OCI-LY7 (cell line): ENCODE data around the gene TTLL9. TPM values are rescaled to one million over a fixed set of nuclear protein-coding genes. Genes with fewer than 3 reads are reported as not detected.

Source experiments
- BruUV-seq: library from RNA; stranded (reverse); fragments of 400-500 nt; replicated peaks from 2 replicates; lab custom pipeline; 2021; lab: Mats Ljungman, UMichigan
- CTCF ChIA-PET: fragments of 300-600 bp; sonication (Branson Sonifier 250); formaldehyde crosslinking; loops from one replicate; lab custom pipeline; 2022; ENCODE audit warnings: antibody characterized with exemption; ENCODE audit not compliant: unreplicated experiment; lab: Charles Lee
- POLR2A ChIA-PET: fragments of 300-600 bp; sonication (Branson Sonifier 250); formaldehyde crosslinking; loops from one replicate; lab custom pipeline; 2022; ENCODE audit warnings: antibody characterized with exemption; lab: Charles Lee
- DNase-seq: peaks from one replicate; pipeline ENCODE4 v3.0.0-alpha.2; 2015; ENCODE audit warnings: low spot score
- H2AFZ ChIP-seq: fragments of 200-600 bp; sonication (generic), shearing (Covaris generic); 2 replicates; pipeline ENCODE4 v1.6.1; 2014; ENCODE audit warnings: mild to moderate bottlenecking, antibody characterized with exemption, low read length, moderate library complexity
- H3K27ac ChIP-seq: fragments of 200-600 bp; sonication (generic); 2 replicates; pipeline ENCODE4 v1.5.1; 2014; ENCODE audit warnings: mixed run types, low read depth, mild to moderate bottlenecking, moderate library complexity, low read length, inconsistent platforms; ENCODE audit not compliant: poor library complexity, severe bottlenecking
- H3K36me3 ChIP-seq: fragments of 200-600 bp; sonication (generic); 2 replicates; pipeline ENCODE4 v1.6.1; 2014; ENCODE audit warnings: mild to moderate bottlenecking, antibody characterized with exemption, low read length, moderate library complexity, mixed read lengths; ENCODE audit not compliant: insufficient read depth
- H3K4me1 ChIP-seq: fragments of 200-600 bp; sonication (generic); 2 replicates; pipeline ENCODE4 v1.5.1; 2014; ENCODE audit warnings: mild to moderate bottlenecking, low read length; ENCODE audit not compliant: insufficient read depth, poor library complexity, severe bottlenecking
- H3K4me2 ChIP-seq: fragments of 200-600 bp; sonication (generic); 2 replicates; pipeline ENCODE4 v1.6.1; 2014; ENCODE audit warnings: mild to moderate bottlenecking, low read length
- H3K4me3 ChIP-seq: fragments of 200-600 bp; sonication (generic); 2 replicates; pipeline ENCODE4 v1.5.1; 2014; ENCODE audit warnings: mild to moderate bottlenecking, low read depth, low read length; ENCODE audit not compliant: poor library complexity, severe bottlenecking
- H3K79me2 ChIP-seq: fragments of 200-600 bp; sonication (generic); 2 replicates; pipeline ENCODE4 v1.6.1; 2016; ENCODE audit warnings: low read depth, mild to moderate bottlenecking, low read length, moderate library complexity, mixed read lengths; ENCODE audit not compliant: insufficient read depth
- H3K9me2 ChIP-seq: fragments of 200-600 bp; sonication (generic); 2 replicates; pipeline ENCODE4 v1.6.1; 2016; ENCODE audit warnings: mild to moderate bottlenecking, low read length, mixed read lengths; ENCODE audit not compliant: insufficient read depth
- H3K9me3 ChIP-seq: fragments of 200-600 bp; sonication (generic); 2 replicates; pipeline ENCODE4 v1.6.1; 2014; ENCODE audit warnings: mild to moderate bottlenecking, mixed run types, low read length, mixed read lengths
- H4K20me1 ChIP-seq: fragments of 200-600 bp; sonication (generic); 2 replicates; pipeline ENCODE4 v1.6.1; 2014; ENCODE audit warnings: mild to moderate bottlenecking, antibody characterized with exemption, low read length, moderate library complexity, mixed read lengths; ENCODE audit not compliant: insufficient read depth
- EZH2phosphoT487 ChIP-seq: fragments of 200-600 bp; sonication (generic); IDR thresholded peaks from 2 replicates; pipeline ENCODE4 v1.6.1; 2018; ENCODE audit warnings: low read depth, borderline replicate concordance, mild to moderate bottlenecking, mixed run types, antibody characterized with exemption, low read length, moderate library complexity, mixed read lengths
- intact Hi-C: fragments of 100-400 bp; cut with micrococcal nuclease; formaldehyde crosslinking; loops from one replicate; pipeline ENCODE4 v1.10.0; 2022; ENCODE audit not compliant: unreplicated experiment
- total RNA-seq, 2 experiments: library from RNA; depleted of rRNA in 1 of 2; stranded (reverse); fragments of >200 nt in 1 of 2; shearing (Covaris generic) in 1 of 2; gene quantifications; 2 replicates each; pipeline ENCODE4 v1.2.3, GENCODE V29; 2014 to 2022
- TF ChIP-seq, protein P1 (sequence below): fragments of 200-600 bp; sonication (generic); conservative IDR thresholded peaks from 2 replicates; pipeline ENCODE4 v1.5.1; 2014; ENCODE audit warnings: mild to moderate bottlenecking, antibody characterized with exemption, low read length, moderate library complexity, mixed read lengths

TTLL9 gene
- total RNA-seq, 2 experiments from 2014 or later, result not detected

DNA sequence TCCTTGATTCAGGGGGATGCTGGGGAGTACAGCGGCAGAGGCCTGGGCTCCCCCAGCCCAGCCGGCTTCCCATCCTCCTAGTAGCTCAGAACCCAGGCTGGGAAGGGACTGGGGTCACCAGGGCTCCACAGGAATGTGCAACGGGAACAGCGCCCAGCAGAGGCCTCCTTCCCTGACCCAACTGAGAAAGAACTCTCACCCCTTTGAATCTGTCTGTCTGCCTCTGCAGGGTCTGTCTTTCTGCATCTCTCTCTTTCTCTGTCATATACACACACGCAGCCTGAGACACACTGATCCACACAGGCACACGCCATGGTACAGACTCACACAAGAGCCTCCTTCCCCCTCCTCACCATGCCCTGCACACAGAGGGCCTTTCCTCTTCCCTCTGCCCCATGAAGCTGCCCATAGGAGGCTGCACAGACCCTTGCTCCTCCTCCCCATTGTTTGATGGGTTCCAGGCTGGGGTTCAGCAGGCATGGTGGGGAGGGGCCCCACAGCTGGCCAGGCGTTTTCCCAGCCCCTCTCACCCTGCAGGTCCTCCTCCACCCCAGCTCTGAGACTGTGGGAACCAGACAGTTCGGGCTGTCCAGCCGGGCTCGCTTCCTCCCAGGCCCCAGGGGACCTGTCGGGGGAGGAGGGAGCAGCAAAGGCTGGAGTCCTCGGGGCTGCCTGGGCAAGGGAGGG lies 27.8 kb upstream of the TTLL9 start:
- no peaks in the 10 kb centered on the region for H3K9me2 ChIP-seq
- H3K36me3 ChIP-seq, result no peaks in the 10 kb centered on the region
- DNase-seq, result no peak
- H3K27ac ChIP-seq, result no peak overlapping the region
- H4K20me1 ChIP-seq, result no peaks in the 10 kb centered on the region
- CTCF ChIA-PET, result interaction anchor here (0.5 kb wide), 1 partner anchor 11 kb away, joined by 5 read pairs; no protein-coding TSS in a partner anchor
- intact Hi-C loops, result no loop called here
- peaks cover 13% of the 10 kb centered on the region for H3K4me1 ChIP-seq
- no peaks in the 10 kb centered on the region for H3K9me3 ChIP-seq
- no peak overlapping the region for H3K4me2 ChIP-seq
- H2AFZ ChIP-seq, result no peak overlapping the region
- H3K79me2 ChIP-seq, result no peaks in the 10 kb centered on the region
- no peak overlapping the region for H3K4me3 ChIP-seq
- no TSS peak for BruUV-seq
- TF ChIP-seq, protein P1, sequence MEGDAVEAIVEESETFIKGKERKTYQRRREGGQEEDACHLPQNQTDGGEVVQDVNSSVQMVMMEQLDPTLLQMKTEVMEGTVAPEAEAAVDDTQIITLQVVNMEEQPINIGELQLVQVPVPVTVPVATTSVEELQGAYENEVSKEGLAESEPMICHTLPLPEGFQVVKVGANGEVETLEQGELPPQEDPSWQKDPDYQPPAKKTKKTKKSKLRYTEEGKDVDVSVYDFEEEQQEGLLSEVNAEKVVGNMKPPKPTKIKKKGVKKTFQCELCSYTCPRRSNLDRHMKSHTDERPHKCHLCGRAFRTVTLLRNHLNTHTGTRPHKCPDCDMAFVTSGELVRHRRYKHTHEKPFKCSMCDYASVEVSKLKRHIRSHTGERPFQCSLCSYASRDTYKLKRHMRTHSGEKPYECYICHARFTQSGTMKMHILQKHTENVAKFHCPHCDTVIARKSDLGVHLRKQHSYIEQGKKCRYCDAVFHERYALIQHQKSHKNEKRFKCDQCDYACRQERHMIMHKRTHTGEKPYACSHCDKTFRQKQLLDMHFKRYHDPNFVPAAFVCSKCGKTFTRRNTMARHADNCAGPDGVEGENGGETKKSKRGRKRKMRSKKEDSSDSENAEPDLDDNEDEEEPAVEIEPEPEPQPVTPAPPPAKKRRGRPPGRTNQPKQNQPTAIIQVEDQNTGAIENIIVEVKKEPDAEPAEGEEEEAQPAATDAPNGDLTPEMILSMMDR, result no peak
- TF ChIP-seq EZH2phosphoT487, result no peak
- POLR2A ChIA-PET, result no interaction called here

DNA sequence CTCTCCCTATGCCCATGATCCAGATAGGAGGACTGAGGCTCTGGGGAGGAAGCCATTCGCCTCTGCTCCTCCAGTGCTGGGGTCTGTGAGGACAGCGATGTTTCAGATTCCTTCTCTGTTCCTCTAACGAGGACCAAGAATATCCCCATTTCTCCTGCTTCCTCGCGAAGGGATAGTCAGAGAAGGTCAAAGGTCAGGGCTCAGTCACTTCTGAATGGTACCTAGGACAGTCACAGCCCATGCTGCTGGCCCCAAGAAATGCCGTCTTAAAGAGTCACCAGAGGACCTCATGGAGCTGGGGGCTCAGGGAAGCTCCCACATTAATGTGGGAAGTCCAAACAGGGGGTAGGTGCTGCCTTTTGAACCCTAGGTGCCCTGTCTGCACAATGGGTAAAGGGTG lies 27.1 kb upstream of the TTLL9 start:
- H2AFZ ChIP-seq, result no peak overlapping the region
- peaks cover 13% of the 10 kb centered on the region for H3K4me1 ChIP-seq
- H3K4me3 ChIP-seq, result no peak overlapping the region
- BruUV-seq, result no TSS peak
- CTCF ChIA-PET, result interaction anchor here (0.5 kb wide), 1 partner anchor 10 kb away, joined by 5 read pairs; no protein-coding TSS in a partner anchor
- POLR2A ChIA-PET, result no interaction called here
- no peaks in the 10 kb centered on the region for H3K9me2 ChIP-seq
- no peaks in the 10 kb centered on the region for H3K79me2 ChIP-seq
- no peak for DNase-seq
- H3K27ac ChIP-seq, result no peak overlapping the region
- no peaks in the 10 kb centered on the region for H3K9me3 ChIP-seq
- H4K20me1 ChIP-seq, result no peaks in the 10 kb centered on the region
- intact Hi-C loops, result no loop called here
- H3K4me2 ChIP-seq, result no peak overlapping the region
- TF ChIP-seq EZH2phosphoT487, result no peak
- TF ChIP-seq, protein P1, result no peak
- H3K36me3 ChIP-seq, result no peaks in the 10 kb centered on the region

DNA sequence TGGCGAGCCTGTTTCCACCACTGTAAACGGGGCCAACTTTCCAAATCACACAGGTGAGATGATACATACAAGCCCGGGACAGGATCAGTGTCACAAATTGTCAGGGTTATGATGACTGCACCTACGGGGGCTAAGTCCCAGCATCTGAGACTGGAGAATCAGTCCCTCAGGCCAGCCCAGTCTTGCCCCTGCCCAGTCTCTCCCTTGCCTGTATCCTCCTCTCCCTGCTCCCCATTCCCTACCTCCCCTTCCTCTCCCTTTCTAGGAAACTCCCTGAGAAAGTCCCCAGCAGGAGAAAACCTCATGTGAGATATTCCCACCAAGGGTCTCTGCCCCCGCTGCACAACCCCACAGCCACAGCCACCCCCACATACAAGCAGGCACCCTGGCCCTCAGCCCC lies 26.6 kb upstream of the TTLL9 start:
- no peak overlapping the region for H2AFZ ChIP-seq
- H3K4me3 ChIP-seq, result no peak overlapping the region
- H3K27ac ChIP-seq, result no peak overlapping the region
- intact Hi-C loops, result no loop called here
- H3K4me1 ChIP-seq, result peaks cover 13% of the 10 kb centered on the region
- H3K9me3 ChIP-seq, result no peaks in the 10 kb centered on the region
- ChIA-PET POLR2A (no interaction called here), CTCF (no interaction called here)
- no peak for DNase-seq
- H3K36me3 ChIP-seq, result no peaks in the 10 kb centered on the region
- no peaks in the 10 kb centered on the region for H3K9me2 ChIP-seq
- H3K4me2 ChIP-seq, result no peak overlapping the region
- no peaks in the 10 kb centered on the region for H4K20me1 ChIP-seq
- no peaks in the 10 kb centered on the region for H3K79me2 ChIP-seq
- BruUV-seq, result no TSS peak
- TF ChIP-seq EZH2phosphoT487, result no peak
- TF ChIP-seq, protein P1, result no peak
